HG02588 (cell line): ENCODE data around the gene MYMK.
A peak's percentile ranks its signal among the peaks of the same experiment; 100 is the strongest.

Experiments
- ATAC-seq: cut with Tn5 transposase; IDR thresholded peaks from one replicate; pipeline ENCODE4 v1.9.1; 2021; ENCODE audit warnings: mild to moderate bottlenecking, moderate library complexity; ENCODE audit not compliant: unreplicated experiment

Gene MYMK

DNA sequence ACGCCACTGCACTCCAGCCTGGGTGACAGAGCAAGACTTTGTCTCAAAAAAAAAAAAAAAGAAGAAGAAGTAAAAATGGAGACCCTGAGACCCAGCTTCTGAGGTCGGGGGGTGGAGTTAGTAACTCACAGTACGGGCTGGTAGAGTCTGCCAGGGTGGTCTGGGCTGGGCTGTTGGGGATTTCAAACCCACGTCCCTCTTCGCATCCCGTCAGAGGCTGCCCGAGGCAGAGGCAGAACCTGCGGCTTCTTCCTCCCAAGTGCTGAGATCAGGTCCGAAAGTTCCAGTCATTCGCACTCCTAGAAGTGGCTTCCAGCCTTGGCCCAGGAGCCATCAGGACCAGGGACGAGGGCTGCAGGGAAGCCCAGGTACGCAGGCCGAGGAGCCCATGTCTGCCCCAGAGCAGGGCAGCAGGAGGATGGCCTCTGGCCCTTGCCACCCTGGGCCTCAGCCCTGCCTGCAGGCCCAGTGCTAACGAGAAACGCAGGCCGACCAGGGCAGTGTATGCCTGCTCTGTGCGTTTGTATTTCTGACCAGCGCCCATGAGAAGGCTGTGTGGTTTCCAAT is 36.0 kb downstream of the MYMK start:
- no peak for ATAC-seq

DNA sequence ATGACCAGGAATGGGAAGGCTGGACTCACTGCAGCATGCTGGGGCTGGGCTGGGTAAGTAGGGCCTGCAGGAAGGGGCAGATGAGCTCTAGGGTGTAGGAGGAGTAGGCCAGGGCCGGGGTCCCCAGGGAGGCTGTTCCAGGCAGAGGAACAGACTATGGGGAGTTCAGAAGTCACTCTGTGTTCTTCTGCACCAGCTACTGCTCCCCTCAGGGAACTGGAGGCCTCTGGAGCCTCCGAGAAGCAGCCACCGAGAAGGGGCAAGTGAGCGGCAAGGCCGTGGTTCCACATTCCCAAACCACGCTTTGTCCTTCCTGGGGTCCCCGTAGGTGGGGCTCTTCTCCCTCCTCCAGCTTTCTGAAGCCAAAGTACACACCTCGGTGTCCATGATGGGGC is 37.4 kb downstream of the MYMK start:
- no peak for ATAC-seq

- no peak for ATAC-seq
These were observed 39.1 kb downstream of the MYMK start for GRCh38 chr9:133485531-133486260.

GRCh38 chr9:133484671-133485437 is 39.9 kb downstream of the MYMK start:
- no peak for ATAC-seq

- no peak for ATAC-seq
These were observed 41.1 kb downstream of the MYMK start for GRCh38 chr9:133483611-133484010.

DNA sequence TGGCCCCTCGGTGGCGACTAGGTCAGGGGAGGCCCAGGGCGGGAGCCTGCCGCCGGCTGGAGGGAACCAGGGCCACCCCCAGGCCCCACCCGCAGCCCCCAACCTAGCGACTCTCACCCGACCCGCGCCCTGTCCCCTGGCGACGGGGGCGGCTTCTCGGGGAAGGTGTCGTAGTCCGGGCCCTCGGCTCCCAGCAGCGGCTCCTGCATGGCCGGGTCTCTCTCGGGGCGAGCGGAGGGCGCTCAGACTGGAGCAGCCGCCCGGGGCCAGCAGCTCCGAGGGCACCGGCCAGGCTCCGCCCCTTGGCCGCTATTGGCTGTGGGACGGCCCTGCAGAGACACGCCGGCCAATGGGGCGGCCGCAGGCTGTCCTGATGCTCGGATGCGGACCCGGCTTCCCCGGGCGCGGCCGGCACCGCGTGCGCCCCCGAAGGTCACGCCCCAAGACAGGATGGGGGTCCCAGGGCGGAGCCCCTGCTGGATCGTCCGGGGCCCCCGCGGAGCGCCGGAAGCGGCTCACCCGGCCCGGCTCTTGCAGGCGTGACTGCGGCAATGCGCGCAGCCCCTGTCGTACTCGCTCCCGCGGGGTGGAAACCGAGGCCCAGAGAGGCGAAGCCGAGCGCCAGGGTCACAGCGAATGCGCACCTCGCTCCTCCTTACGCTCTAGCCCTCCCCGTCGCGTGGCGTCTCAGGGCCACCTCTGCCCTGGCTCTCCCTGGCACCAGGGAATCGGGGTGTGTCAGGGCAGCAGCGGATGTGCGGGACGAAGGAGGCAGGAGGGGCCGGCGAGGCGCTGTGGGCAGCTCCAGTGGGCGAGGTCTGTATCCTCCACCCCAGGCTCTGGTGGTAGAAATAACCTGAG is 45.7 kb downstream of the MYMK start, which contains the start of gene SLC2A6:
Gene SLC2A6, minus strand, starts transcription at position 249 of the 861 bp plus-strand sequence. Its CDS starts 40 bp downstream, at position 209.
- peak; percentile 82 for ATAC-seq

- peak; percentile 25 for ATAC-seq
These were observed 46.5 kb downstream of the MYMK start for GRCh38 chr9:133477992-133478850.

DNA sequence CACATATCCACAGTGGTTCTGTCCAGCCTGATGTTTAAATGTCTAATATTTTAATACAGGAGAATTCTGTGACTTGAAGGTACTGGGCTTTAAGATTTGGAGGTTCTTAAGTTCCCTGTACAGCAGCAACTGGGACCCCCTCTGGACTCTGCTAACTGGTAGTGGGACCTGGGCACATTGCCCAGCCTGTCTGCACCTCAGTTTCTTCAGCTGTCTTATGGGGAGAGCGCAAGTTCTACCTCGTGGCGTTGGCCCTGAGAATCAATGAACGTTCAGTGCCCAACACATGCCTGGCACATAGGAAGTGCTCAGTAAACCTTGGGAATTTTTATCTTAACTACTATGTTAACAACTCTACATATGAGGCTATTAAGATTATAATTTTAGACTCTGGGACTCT is 47.3 kb downstream of the MYMK start:
- no peak for ATAC-seq

GRCh38 chr9:133476941-133477340 is 47.8 kb downstream of the MYMK start:
- ATAC-seq: no peak

- ATAC-seq: no peak
These were observed 48.5 kb downstream of the MYMK start for GRCh38 chr9:133476036-133476931.

GRCh38 chr9:133475292-133476012 is 49.3 kb downstream of the MYMK start:
- no peak for ATAC-seq

DNA sequence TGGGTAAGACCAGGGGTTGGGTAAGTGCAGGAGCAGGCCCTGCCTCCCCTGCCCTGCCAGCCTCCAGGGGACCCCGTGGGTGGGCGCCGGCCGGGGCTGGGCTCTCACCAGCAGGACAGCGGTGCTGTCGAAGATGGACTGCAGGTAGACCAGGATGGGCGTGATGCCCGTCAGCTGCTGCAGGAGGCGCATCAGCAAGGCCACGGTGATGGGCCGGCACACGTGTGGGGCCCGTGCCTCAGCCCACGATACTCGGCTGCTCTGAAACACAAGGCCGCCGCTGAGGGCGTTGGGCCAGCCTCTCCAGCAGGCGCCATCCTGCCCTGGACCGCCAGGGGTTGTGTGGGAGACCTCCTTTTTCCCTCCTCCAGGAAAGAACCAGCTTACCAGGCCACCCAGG is 49.9 kb downstream of the MYMK start:
- no peak for ATAC-seq

- no peak for ATAC-seq
These were observed 50.5 kb downstream of the MYMK start for GRCh38 chr9:133474215-133474614.

- ATAC-seq: no peak
These were observed 51.0 kb downstream of the MYMK start for GRCh38 chr9:133473743-133474142.

DNA sequence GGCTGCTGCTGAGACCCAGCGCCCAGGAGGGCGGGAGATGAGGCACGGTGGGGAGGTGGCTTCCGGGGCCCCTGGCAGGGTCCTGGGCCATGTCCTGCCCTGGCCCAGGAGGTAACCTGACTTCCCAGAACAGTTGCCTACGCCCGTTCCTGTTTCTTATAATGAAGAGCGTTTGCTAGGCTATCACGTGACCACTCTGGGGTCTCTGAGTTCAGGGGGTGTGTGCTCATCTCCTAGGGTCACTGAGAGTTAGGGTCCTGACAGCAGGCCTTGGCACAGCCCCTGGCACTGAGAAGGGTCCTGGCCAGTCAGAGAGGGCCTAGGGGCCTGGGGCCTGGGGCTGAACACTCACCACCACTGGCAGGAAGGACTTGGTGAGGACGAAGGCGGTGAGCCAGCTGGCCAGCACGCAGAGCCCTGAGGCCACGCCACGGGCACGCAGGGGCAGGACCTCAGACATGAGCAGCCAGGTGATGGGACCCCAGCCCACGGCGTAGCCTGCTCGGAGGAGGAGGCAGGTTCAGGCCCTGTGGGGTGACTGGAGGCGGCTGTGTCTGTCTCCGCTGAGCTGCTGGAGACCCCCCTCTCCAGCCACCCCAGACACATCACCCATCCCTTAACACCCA is 51.9 kb downstream of the MYMK start:
- no peak for ATAC-seq

- no peak for ATAC-seq
These were observed 52.5 kb downstream of the MYMK start for GRCh38 chr9:133472277-133472645.

DNA sequence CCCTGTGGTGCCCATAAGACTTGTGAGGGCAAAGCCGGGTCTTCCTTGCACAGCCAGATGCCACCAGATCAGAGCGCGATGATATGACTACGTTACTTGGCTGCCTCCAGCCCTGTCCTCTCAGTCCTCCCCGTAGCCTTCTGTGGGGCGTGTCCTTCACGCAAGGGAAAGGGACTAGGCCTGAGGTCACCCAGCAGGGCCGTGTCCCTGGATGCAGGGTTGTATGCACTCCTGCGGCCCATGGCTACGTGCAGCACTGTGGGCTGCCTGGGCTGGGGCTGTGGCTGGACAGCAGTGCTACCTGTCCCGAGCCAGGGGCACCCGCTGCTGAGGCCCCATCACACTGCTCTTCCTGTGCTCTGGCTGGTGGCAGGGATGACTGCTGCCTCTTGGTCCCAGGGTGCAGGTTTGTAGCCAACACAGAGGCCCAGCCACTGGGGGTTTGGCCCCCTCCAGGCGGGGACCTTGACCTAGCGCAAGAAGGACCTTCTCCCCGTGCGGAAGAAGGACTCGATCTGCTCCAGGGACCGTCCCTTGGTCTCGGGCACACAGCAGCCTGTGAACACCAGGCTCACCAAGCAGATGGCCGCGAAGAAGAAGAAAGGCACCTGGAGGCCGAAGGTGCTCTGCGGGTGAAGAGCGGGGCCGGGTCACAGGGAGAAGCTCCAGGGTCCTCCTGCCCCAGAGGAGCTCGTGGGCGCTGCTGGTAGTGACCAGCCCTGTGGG is 53.0 kb downstream of the MYMK start:
- no peak for ATAC-seq
